ENCODE data around the gene METRNL. TPM values are rescaled to one million over a fixed set of nuclear protein-coding genes. Genes with fewer than 3 reads are reported as not detected.

Gene METRNL
- total RNA-seq, 1 donor from 2014 or later, result 131 TPM

GRCh38 chr17:83098241-83099085 is 19.1 kb downstream of the METRNL start:
- DNase-seq (ENCODE audit: low spot score), result no peak
- ATAC-seq, result peak; percentile 24
- intact Hi-C loops (cut with DNase I), result no loop called here

DNA sequence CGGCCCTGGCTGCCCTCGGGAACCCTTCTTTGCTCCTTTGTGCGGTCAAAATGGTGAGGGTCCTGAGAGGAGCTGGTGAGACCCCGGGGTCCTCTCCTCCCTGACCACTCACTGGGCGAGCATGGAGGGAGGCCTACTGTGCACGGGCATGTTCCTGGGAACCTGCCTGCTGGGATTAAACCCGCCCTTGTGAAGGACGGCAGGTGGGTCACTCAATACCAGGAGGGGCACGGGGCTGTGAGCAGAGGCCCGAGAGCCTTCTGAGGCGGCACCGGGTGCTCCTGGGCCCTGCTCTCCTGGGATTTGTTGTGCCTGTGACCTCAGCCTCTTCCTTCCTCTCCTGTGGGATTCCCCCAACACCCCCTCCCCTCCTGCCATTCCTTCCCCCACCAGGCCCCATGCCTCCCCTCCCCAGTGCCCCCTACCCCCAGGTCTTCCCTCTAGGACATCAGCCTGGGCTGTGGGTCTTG is 19.7 kb downstream of the METRNL start:
- ATAC-seq (no peak), DNase-seq (ENCODE audit: low spot score) (no peak)
- intact Hi-C loops (cut with DNase I), result no loop called here

DNA sequence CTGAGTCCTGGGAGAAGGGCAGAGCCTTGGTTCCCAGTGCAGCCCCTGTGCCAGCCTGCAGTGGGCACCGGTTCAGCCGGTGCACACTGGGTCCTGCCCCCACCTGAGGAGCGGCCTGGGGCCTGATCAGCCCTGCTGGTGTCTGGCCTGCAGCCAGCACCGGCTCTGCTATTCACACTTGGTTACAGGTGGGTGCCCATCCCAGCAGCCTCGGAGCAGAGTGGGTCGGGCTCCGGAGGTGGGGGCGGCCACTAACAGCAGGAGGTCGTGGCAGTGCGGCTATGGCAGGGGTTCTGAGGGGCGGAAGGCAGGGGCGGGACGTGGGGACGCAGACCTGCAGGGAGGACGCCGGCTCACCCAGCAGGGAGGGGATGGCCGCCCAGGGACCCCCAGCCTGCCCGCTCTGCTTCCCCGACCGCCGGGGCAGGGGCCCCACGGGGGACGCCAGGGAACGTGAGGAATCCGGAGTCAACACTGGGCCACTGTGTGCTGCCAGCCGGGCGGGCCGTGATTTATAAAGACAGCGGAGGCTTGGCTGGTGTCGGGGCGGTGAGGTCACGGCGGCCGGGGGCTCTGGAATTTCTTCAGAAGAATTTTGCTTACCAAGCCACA is 20.3 kb downstream of the METRNL start:
- DNase-seq (ENCODE audit: low spot score), result peak; percentile 81
- peak; percentile 8 for ATAC-seq
- intact Hi-C loops (cut with DNase I), result no loop called here

- intact Hi-C loops (cut with DNase I), result no loop called here
- DNase-seq (ENCODE audit: low spot score) (peak; percentile 75), ATAC-seq (no peak)
Measured at GRCh38 chr17:83100220-83100852, 20.9 kb downstream of the METRNL start.

DNA sequence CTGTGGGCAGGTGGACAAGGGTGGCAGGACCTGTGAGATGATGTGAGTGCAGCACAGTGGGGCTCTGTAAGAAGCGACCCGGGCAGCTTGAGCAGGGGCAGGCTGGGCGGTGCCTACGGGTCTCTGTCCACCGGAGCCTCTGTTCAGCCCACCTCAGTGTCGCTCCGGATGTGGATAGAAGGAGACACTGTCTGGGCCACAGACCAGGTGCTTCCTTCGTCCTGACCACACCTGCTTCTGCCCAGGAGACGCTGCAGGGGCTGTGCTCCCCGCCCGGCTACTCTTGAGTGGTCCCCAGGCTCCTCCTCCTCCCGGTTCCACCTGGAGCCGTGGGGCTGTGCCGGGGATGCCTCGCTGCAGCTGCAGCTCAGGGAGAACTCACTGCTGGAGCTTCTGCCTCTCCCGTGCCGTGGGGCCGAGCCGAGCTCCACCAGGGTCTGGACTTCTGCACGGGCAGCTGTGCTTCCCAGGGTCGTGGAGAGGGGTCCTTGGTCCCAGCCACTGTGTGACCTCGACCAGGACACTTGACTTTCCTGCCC is 21.5 kb downstream of the METRNL start:
- no peak for ATAC-seq

GRCh38 chr17:83101805-83102480 is 22.5 kb downstream of the METRNL start:
- peak; percentile 1 for ATAC-seq
- intact Hi-C loops (cut with DNase I), result no loop called here
- DNase-seq (ENCODE audit: low spot score), result no peak

More for the DNA sequence above, 21.5 kb downstream of the METRNL start:
- intact Hi-C loops (cut with DNase I), result no loop called here
- no peak for DNase-seq (ENCODE audit: low spot score)

DNA sequence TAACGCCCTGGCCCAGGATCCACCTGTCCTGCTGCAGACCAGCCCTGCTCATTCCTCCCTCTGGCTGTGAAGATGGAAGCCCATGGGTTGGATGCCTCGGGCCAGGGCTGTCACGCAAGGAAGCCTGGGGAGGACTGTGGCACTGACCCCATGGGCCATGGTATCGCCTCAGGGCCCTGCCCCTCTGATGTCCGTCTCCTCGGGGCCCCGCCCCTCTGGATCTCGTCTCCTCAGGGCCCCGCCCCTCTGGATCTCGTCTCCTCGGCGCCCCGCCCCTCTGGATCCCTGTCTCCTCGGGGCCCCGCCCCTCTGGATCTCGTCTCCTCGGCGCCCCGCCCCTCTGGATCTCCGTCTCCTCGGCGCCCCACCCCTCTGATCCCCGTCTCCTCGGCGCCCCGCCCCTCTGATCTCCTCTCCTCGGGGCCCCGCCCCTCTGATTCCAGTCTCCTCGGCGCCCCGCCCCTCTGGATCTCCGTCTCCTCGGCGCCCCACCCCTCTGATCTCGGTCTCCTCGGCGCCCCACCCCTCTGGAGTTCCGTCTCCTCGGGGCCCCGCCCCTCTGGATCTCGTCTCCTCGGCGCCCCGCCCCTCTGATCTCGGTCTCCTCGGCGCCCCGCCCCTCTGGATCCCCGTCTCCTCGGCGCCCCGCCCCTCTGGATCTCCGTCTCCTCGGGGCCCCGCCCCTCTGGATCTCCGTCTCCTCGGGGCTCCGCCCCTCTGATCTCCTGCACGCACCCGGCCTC is 24.0 kb downstream of the METRNL start:
- peak; percentile 89 for DNase-seq (ENCODE audit: low spot score)
- intact Hi-C loops (cut with DNase I), result no loop called here
- peak; percentile 13 for ATAC-seq

- intact Hi-C loops (cut with DNase I), result no loop called here
- ATAC-seq, result no peak
- no peak for DNase-seq (ENCODE audit: low spot score)
Measured at GRCh38 chr17:83103943-83104311, 24.5 kb downstream of the METRNL start.

- intact Hi-C loops (cut with DNase I), result no loop called here
- DNase-seq (ENCODE audit: low spot score) (no peak), ATAC-seq (no peak)
Measured at GRCh38 chr17:83104577-83105505, 25.4 kb downstream of the METRNL start.

DNA sequence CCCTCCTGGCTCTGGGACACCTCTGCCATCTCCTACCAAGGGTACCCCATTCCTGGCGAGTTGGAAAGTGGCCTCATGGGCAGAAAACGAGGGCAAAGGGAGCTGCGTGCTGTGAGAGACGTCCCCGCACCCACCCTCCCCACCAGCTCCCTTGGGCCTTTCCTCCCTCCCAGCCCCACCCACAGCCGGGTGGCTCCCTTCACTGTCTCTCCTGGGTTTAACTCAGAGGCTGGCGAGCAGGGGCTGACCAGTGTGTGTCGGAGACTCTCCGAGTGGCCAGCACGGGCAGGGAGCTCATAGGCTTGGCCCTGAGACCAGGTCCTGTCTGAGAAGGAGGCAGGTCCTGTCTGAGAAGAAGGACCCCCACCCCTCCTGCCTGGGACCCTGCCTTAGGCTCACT is 26.1 kb downstream of the METRNL start:
- intact Hi-C loops (cut with DNase I), result no loop called here
- ATAC-seq, result no peak

DNA sequence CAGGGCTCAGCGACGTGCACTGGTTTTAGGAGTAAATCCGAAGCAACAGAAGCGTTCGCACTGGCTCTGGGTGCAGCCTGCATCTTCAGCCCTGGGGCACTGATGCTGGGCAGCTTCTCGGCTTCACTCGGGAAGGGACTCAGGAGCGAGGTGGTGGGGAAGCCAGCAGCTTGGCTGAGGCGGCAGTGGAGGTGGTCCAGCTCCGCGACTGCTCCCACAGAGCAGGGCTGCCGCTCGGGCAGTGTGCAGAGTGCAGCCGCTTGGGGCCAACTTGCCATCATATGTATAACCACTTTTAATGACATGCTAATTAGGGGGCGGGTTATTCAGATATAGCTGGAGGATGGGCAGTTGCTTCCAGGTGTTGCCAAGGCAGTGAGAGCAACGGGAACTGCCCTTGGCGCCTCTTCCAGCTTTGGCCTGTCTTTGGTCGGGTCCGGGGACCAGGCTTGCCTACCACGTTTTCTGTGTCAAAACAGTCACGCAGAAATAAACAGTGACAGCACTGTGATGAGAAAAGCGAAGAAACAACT is 26.7 kb downstream of the METRNL start:
- intact Hi-C loops (cut with DNase I), result no loop called here
- DNase-seq (ENCODE audit: low spot score), result no peak
- no peak for ATAC-seq

More for the DNA sequence above, 26.1 kb downstream of the METRNL start:
- no peak for DNase-seq (ENCODE audit: low spot score)

DNA sequence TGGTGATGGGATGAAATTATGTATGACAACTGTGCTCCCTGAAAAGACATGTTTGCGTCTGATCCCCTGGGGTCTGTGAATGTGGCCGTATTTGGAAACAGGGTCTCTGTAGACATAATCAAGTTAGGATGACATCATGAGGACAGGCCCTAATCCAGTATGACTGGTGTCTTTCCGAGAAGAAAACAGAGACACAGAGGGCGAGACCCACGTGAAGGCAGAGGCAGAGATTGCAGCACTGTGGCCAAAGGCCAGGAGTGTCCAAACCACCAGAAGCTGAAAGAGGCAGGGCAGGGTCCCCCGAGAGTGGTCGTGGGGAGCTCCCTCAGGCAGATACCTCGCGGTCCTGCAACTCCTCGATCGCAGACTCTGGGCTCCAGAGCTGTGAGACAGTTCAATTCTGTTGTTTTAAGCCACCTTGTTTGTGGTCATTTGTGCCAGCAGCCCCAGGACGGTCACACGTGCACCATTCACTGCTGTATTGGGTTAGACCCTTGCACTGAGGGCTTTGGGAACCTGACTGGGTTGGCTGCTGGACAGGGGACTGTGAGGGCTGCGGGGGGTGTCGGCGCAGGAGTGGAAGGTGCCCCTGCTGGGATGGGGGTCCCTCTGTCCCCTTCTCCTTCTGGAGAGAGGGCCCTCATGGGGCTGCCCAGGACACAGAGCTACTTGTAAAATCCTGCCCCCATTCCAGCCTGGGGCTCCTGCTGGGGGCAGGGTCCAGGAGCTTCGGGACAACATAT is 27.7 kb downstream of the METRNL start:
- peak; percentile 12 for ATAC-seq
- DNase-seq (ENCODE audit: low spot score), result no peak
- intact Hi-C loops (cut with DNase I), result no loop called here

DNA sequence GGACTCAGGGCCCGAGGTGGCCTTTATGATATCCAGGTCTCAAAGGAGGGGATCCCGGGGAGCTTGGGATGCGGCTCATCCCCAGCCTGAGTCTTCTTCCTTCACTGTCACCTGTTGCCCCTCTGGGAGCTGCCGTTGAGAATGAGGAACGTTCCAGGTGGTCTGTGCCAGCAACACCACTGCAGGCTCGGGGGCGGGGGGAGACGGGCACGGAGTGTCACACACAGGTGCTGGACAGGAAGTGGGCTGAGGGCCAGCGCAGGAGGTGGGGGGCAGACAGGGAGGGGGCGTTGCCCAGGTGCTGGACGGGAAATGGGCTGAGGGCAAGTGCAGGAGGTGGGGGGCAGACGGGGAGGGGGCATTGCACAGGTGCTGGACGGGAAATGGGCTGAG is 28.2 kb downstream of the METRNL start:
- ATAC-seq (no peak), DNase-seq (ENCODE audit: low spot score) (no peak)
- intact Hi-C loops (cut with DNase I), result no loop called here

- DNase-seq (ENCODE audit: low spot score), result no peak
- ATAC-seq, result no peak
- intact Hi-C loops (cut with DNase I), result no loop called here
Measured at GRCh38 chr17:83108709-83109108, 29.3 kb downstream of the METRNL start.

- ATAC-seq (no peak), DNase-seq (ENCODE audit: low spot score) (no peak)
- intact Hi-C loops (cut with DNase I), result no loop called here
Measured at GRCh38 chr17:83109386-83109785, 30.0 kb downstream of the METRNL start.

DNA sequence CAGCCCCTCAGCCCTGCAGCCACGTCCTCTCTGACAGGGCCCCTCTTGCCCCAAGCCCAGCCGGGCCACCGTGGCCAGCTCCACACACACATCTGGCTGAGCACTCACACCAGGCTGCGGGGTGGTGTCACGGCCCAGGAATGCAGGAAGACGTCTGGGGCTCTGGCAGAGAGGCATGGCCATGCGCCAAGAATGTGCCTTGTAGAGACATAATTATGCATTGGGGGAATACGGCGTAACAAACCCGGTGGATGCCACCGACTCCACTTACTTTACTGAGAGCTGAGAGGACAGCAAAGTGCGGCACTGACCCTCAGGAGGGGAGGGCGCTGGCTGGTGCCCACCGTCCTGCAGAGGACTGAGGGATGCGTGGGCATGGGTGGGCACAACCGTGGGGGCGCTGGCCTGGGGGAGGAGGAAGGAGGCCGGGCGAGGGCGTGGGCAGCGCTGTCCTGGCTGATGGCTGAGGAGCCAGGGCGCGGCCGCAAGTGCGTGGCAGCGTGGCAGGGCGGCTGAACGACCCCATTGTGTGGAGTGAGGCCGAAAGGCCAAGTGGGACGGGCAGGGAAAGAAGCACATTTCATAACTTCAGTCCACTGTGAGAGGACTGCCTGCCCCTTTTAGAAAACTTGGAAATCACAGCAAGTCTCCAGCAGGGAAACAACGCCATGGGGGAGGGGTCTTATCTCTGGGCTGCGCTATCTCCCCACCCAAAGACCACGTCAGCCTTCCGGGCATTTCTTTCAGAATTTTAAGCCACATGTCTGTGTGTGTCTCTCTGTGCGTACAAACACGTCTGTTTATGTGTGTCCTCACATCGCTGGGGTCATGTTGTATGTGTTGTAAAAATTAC is 30.6 kb downstream of the METRNL start:
- ATAC-seq (peak; percentile 67), DNase-seq (ENCODE audit: low spot score) (peak; percentile 89)
- intact Hi-C loops (cut with DNase I), result no loop called here
